NCI-H1436 (cell line): ENCODE measurements around the gene BICDL2.
"Not testable (repeated sequence)": the region's sequence is repeated elsewhere in the genome, so short reads cannot be mapped to it uniquely, and the experiment has no call there.

ENCODE experiments used
- DNase-seq: peaks from one replicate; lab custom pipeline; 2025; lab: John Stamatoyannopoulos, UW

The BICDL2 gene

DNA sequence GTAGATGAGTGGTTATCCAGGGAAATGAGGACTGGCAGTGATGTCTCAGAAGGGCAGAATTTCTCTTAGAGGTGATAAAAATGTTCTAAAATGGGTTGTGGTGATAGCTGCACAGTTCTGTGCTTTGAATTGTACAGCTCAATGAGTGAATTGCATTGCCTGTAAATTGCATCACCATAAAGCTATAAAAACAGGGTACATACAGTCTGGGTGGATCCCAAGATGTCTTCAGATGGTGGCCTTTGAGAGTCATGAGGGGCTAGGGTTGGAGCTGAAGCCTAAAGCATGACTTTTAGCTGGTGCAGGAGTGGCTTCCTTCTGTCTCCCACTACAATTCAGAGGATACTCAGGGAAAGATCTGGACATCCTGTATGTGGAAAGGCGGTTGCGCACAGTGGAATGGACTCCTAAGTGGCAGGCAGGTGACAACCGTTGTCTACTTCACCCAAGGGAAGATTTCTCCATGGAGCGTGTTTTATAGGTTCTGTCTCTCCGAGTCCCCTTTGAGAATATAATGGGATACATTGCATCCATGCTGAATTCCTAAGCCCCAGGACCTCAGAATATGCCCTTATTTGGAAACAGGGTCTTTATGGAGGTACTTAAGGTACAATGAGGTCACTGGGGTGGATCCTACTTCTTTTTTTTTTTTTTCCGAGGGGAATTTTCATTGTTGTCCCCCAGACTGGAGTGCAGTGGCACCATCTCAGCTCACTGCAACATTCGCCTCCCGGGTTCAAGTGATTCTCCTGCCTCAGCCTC, 27.1 kb upstream of the BICDL2 start:
- DNase-seq, result no peak

DNA sequence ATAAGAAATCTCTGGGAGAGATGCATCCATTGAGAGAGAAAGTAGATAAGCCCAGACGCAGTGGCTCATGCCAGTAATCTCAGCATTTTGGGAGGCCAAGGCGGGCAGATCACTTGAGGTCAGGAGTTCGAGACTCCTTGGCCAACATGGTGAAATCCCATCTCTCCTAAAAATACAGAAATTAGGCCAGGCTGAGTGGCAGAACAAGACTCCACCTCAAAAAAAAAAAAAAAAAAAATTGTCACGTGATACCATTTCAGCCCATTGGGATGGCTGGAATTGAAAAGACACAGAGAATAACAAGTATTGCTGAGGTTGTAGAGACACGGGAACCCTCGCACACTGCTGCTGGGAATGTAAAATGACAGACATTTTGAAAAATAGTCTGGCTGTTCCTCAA, 25.8 kb upstream of the BICDL2 start:
- DNase-seq, result no peak

- no peak for DNase-seq
Measured at GRCh38 chr16:3060339-3061127, 23.8 kb upstream of the BICDL2 start.

- no peak for DNase-seq
Measured at GRCh38 chr16:3059723-3060242, 23.0 kb upstream of the BICDL2 start.

DNA sequence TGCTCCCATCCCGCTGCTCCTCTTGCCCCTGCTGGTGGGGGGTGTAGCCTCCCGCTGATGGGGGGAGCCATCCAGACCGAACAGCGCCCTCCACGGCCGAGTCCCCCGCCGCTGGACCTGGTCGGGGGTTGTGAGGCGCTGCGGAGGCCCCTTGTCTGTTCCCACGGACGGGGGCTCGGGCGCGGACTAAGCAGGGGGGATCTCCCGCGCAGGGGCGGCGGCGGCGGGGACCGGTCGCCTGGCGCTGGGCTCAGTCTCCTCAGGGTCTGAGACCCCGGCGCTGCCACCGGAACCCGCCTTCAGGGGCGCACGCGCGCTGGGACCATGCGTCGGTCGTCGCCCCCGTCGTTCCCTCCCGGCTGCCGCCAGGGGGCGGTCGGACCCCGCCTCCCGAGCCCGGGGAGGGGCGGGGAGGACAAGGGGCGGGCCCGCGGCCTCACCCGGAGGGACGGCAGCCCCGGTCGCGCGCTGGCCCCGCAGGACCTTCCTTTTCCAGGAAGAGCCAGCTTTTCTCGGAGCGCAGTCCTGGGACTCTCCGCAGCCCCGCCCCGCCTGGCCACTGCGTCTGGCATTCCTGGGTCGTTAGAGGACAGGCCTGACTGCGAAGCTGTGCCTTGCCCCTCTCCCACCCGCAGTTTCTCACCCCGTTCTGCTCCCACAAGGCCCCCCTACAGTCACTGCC, 22.4 kb upstream of the BICDL2 start:
- DNase-seq, result peak; percentile 82

GRCh38 chr16:3058139-3059030, 21.6 kb upstream of the BICDL2 start:
- DNase-seq, result peak; percentile 48

DNA sequence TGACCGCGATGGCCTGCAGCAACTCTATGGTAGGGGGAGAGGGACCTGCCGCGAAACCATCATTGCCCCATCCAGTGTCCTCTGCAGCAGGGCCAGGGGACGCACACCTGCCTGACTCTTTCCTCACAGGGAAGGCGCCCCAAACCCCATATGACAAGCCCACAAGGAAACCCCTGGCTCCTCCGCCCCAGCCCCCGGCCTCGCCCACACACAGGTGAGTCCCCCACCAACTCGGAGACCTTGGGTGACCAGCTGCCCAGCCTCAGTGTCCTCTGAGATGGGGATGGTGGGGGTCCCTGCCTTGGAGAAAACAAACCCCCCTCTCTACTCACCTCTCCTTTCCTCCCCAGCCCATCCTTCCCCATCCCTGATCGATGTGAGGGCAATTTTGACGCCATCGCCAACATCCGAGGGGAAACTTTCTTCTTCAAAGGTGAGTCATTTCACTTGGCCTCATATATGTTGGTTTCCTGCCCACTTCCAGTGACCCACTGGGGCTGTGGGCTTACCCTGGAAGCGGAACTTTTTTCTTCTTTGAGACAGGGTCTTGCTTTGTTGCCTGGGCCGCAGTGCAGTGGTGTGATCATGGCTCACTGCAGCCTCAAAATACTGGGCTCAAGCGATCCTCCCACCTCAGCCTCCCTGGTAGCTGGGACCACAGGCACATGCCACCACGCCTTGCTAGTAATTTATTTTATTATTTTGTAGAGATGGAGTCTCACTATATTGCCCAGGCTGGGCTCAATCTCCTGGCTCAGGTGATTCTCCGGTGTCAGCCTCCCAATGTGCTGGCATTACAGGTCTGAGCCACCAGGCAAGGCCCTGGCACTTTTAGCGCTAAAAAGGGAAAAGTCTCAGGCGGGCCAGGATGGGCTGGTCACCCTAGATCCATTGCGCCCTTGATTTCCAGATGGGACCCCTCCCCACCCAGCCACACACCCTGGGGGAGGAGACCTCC, 20.7 kb upstream of the BICDL2 start:
- no peak for DNase-seq

GRCh38 chr16:3056336-3057180, 19.8 kb upstream of the BICDL2 start:
- DNase-seq, result no peak

DNA sequence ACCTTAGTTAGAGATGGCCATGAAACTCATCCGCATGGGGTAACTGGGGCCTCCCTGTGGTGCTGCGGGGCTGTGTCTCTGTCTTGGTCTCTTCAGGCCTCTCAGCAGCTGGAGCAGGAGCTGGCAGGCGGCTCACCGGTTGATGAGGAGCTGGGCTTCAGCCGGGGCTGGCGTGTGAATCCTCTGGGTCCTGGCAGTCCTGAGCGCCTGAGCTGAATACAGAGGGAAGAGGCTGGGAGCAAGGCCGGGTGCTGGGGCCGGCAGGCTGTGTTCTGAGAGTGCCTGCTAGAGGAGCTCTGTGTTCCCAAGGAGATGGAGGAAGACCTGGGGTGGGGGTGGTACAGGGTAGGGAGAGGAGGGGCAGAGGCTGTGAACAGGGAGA, 19.0 kb upstream of the BICDL2 start:
- not testable (repeated sequence) for DNase-seq

- DNase-seq, result no peak
Measured at GRCh38 chr16:3054965-3055733, 18.4 kb upstream of the BICDL2 start.

DNA sequence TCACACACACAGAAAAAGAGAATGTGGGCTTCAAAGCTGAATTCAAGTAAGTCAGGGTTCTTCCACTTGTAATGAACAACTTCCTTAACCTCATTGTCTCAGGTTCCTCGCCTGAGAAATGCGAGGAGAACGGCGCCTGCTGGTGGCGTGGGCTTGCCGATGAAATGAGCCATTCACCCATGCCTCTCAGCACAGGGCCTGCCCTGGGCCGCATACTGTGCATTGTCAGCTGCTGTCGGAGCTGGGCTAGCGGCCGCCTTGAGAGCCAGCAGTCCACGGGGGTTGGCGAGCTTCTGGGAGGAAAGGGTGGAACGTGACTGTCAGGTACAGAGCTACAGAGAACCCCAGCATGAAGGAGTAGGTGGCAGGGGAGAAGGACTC, 16.6 kb upstream of the BICDL2 start:
- DNase-seq, result not testable (repeated sequence)

- DNase-seq, result not testable (repeated sequence)
Measured at GRCh38 chr16:3052571-3053329, 16.0 kb upstream of the BICDL2 start.

DNA sequence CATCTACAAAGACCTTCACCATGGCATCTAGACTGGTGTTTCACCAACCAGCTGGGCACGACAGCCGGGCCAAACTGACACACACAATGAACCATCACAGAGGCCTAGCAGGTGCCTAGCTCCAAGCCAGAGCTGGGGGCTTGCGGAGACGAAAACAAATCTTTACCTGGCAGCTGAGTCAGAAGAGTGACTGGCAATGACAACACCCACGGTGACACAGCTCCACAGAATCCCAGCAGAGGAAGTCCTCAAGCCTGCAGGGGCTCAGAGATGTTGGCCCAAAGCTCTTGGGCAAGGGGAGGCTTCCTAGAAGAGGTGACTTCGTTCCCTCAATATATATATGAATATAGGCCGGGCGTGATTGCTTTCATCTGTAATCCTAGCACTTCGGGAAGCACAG, 14.8 kb upstream of the BICDL2 start:
- no peak for DNase-seq

DNA sequence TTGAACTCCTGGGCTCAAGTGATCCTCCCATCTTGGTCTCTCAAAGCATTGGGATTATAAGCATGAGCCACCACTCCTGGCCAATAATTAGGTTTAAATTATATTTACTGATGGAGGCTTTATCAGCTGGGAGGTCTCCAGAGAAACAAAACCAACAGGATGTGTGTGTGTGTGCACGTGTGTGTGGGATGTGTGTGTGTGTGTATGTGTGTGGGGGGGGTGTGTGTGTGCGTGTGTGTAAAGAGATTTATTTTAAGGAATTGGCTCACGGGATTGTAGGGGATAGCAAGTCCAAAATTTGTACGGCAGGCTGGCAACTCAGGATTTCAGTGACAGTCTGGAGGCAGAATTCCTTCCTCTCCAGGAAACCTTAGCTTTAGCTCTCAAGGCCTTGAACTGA, 14.3 kb upstream of the BICDL2 start:
- no peak for DNase-seq

- DNase-seq, result no peak
Measured at GRCh38 chr16:3050487-3050886, 13.7 kb upstream of the BICDL2 start.

- no peak for DNase-seq
Measured at GRCh38 chr16:3049921-3050481, 13.3 kb upstream of the BICDL2 start.

DNA sequence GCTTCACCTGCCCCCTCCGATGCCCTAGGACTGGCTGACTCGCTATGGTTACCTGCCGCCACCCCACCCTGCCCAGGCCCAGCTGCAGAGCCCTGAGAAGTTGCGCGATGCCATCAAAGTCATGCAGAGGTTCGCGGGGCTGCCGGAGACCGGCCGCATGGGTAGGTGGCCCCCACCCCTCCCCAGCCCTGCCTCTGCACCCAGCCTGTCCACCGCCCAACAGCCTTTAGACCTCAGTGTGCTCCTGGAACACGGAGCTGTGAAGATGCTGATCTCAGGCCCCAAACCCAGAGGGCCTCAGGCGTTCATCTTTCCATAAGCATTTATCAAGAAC, 10.6 kb upstream of the BICDL2 start:
- no peak for DNase-seq
